22Rv1 (cell line): ENCODE data around the gene ACBD5.

ENCODE experiments used
- ZFX ChIP-seq: fragments of 450-650 bp; IDR thresholded peaks from 2 replicates; pipeline ENCODE4 v1.6.1; 2017; ENCODE audit warnings: antibody characterized with exemption, borderline replicate concordance
- TF ChIP-seq, protein P1 (sequence below): fragments of 450-650 bp; IDR thresholded peaks from 2 replicates; pipeline ENCODE4 v1.5.1; 2017; ENCODE audit warnings: mild to moderate bottlenecking

DNA sequence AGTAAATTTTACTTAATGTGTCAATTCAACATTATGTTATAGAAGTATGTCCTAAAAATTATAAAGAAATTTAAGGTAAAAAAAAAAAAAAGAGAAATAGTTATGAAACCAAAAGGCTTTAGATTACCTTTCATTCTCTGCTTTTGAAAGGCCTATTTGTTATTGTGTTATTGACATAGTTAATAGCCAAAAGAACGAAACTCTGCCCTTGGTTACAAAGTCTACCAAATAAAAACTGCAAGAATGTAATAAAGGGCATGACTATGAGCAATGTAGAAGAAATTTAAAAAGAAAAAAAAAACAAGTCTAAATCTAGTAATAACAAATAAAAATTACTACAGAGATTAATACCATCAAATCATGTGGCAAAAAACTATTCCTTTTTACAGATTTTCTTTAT is 10.6 kb downstream of the ACBD5 start:
- TF ChIP-seq, protein P1, sequence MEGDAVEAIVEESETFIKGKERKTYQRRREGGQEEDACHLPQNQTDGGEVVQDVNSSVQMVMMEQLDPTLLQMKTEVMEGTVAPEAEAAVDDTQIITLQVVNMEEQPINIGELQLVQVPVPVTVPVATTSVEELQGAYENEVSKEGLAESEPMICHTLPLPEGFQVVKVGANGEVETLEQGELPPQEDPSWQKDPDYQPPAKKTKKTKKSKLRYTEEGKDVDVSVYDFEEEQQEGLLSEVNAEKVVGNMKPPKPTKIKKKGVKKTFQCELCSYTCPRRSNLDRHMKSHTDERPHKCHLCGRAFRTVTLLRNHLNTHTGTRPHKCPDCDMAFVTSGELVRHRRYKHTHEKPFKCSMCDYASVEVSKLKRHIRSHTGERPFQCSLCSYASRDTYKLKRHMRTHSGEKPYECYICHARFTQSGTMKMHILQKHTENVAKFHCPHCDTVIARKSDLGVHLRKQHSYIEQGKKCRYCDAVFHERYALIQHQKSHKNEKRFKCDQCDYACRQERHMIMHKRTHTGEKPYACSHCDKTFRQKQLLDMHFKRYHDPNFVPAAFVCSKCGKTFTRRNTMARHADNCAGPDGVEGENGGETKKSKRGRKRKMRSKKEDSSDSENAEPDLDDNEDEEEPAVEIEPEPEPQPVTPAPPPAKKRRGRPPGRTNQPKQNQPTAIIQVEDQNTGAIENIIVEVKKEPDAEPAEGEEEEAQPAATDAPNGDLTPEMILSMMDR: no peak
- TF ChIP-seq ZFX: no peak
